Measurements from ENCODE around the gene CYB561A3.

GRCh38 chr11:61325649-61326414, 35.9 kb downstream of the CYB561A3 start:
- TF ChIP-seq CBX8 (IDR thresholded peaks at IDR 0.05) = no peak
- no peak for TF ChIP-seq MAZ (IDR thresholded peaks at IDR 0.05; ENCODE audit: borderline replicate concordance, low read depth, low read length)
- TF ChIP-seq POLR2A (IDR thresholded peaks at IDR 0.05; ENCODE audit: low read length) = no peak
- TF ChIP-seq SMC3 (IDR thresholded peaks at IDR 0.05) = no peak
- no peak for TF ChIP-seq MYC (IDR thresholded peaks at IDR 0.05; ENCODE audit: borderline replicate concordance, low read length)
- no peak for TF ChIP-seq CTCF (IDR thresholded peaks at IDR 0.05)
- no peak for TF ChIP-seq MAX (IDR thresholded peaks at IDR 0.05)
- TF ChIP-seq CHD2 (IDR thresholded peaks at IDR 0.05; ENCODE audit: low read length, partially characterized antibody) = no peak

Measured in A549 (cell line).